Transverse colon (tissue), 4 donors: ENCODE results near the gene CDC42EP3. TPM values are rescaled to one million over a fixed set of nuclear protein-coding genes. Genes with fewer than 3 reads are reported as not detected.
A peak's percentile ranks its signal among the peaks of the same experiment; 100 is the strongest.

Experiments
- DNase-seq: peaks from one replicate; pipeline ENCODE4 v3.0.0-alpha.2; 2019
- H3K27ac ChIP-seq, 4 donors: fragments of 200-600 bp; sonication (generic); 2 replicates each; pipeline ENCODE4 v1.5.1; 2016 to 2018; ENCODE audit warnings: inconsistent platforms in 4 of 4
- H3K27me3 ChIP-seq: fragments of 200-600 bp; sonication (generic); 2 replicates; pipeline ENCODE4 v1.5.1; 2017; ENCODE audit warnings: inconsistent platforms
- H3K36me3 ChIP-seq, 4 donors: fragments of 200-600 bp; sonication (generic); 2 replicates each; pipeline ENCODE4 v1.5.1; 2017 to 2019; ENCODE audit warnings: inconsistent platforms in 4 of 4
- H3K4me1 ChIP-seq, 4 donors: fragments of 200-600 bp; sonication (generic); 2 replicates each; pipeline ENCODE4 v1.5.1; 2017 to 2020; ENCODE audit warnings: inconsistent platforms in 4 of 4
- H3K4me3 ChIP-seq, 4 donors: fragments of 200-600 bp; sonication (generic); 1 replicate in 1 of 4; 2 replicates in 3 of 4; pipeline versions ENCODE4 v1.5.1 to v1.6.1; 2017 to 2019; ENCODE audit warnings: inconsistent platforms in 4 of 4
- H3K9me3 ChIP-seq, 2 donors: fragments of 200-600 bp; sonication (generic); 2 replicates each; pipeline ENCODE4 v1.5.1; 2017 to 2019; ENCODE audit warnings: inconsistent platforms in 2 of 2
- CTCF ChIP-seq, 5 experiments: fragments of 200-600 bp in 3 of 5; fragments of 450-650 bp in 2 of 5; sonication (generic) in 3 of 5; IDR thresholded peaks; 1 replicate in 2 of 5; 2 replicates in 3 of 5; pipeline ENCODE4 v1.5.1; 2016 to 2017; ENCODE audit warnings: antibody characterized with exemption in 5 of 5, inconsistent platforms in 3 of 5, mild to moderate bottlenecking in 2 of 5, moderate library complexity in 1 of 5
- EP300 ChIP-seq: sonication (generic); formaldehyde crosslinking; IDR thresholded peaks from one replicate; pipeline ENCODE4 v1.6.1; 2017; ENCODE audit warnings: antibody characterized with exemption, low read depth
- POLR2A ChIP-seq: fragments of 450-650 bp; IDR thresholded peaks from one replicate; pipeline ENCODE4 v1.6.1; 2016; ENCODE audit warnings: antibody characterized with exemption, mild to moderate bottlenecking, moderate library complexity
- POLR2AphosphoS5 ChIP-seq, 3 donors: sonication (generic); formaldehyde crosslinking; IDR thresholded peaks; one replicate each; pipeline ENCODE4 v1.6.1; 2016; ENCODE audit warnings: antibody characterized with exemption in 3 of 3
- WGBS, 2 donors: methylation state at CpG; one replicate each; pipeline ENCODE4 v1.1.5; 2018; ENCODE audit warnings: low coverage in 1 of 2; 5-methylcytosine and 5-hydroxymethylcytosine counted together
- in situ Hi-C, 4 donors: fragments of 200-750 bp; cut with MboI; loops; one replicate each; pipeline versions ENCODE4 v1.15.0 to v1.15.1; 2017; ENCODE audit warnings: low sequenced_read_pairs in 3 of 4, low pct_ligation_motif_present in 1 of 4, low pct_unique_long_range_greater_than_20kb in 1 of 4
- intact Hi-C: fragments of 100-400 bp; cut with DNase I; formaldehyde crosslinking; loops from one replicate; pipeline ENCODE4 v1.15.1; 2023; ENCODE audit warnings: low total_unique reads
- total RNA-seq, 4 donors: library from RNA; depleted of rRNA; stranded (reverse); fragments of >200 nt; gene quantifications; one replicate each; pipeline ENCODE4 v1.1.0, GENCODE V29; 2016

CDC42EP3 gene
- total RNA-seq, 4 donors from 2014 or later = 20.6 to 104 (median 31.8) TPM

- in situ Hi-C loops (loop anchor here in 2 of 4 donors (10.0 to 25.0 kb wide), 2 partner anchors 257 to 260 kb away; no protein-coding TSS in a partner anchor), intact Hi-C loops (loop anchor here (5.0 kb wide), 1 partner anchor 105 kb away; no protein-coding TSS in a partner anchor)
- DNase-seq = peak; percentile 83
- H3K27ac ChIP-seq = peak overlapping the region; percentile 93 to 96 (median 94)
- 3% methylated on average over 34 of the region's 69 CpGs; no CpG with 5 or more reads in 1 of the 2 donors for WGBS, 2 donors
- H3K4me1 ChIP-seq = peaks cover 0 to 42% (median 13%) of the 10 kb centered on the region in 4 donors
- no peaks in the 10 kb centered on the region for H3K36me3 ChIP-seq
- H3K27me3 ChIP-seq = no peaks in the 10 kb centered on the region
- TF ChIP-seq POLR2AphosphoS5 (IDR thresholded peaks at IDR 0.05) = peak in 2 of 3 donors; percentile 35 to 38
- TF ChIP-seq CTCF (IDR thresholded peaks at IDR 0.05) = no peak
- no peaks in the 10 kb centered on the region for H3K9me3 ChIP-seq
- peak overlapping the region; percentile 68 to 84 (median 81) for H3K4me3 ChIP-seq
These were observed 845 bp upstream of the CDC42EP3 start for GRCh38 chr2:37672104-37672869.

- no peak for DNase-seq
- H3K27ac ChIP-seq = peak overlapping the region; percentile 93 to 96 (median 94)
- 0% methylated on average over 1 of the region's 29 CpGs; no CpG with 5 or more reads in 1 of the 2 donors for WGBS, 2 donors
- intact Hi-C loops = loop anchor here (5.0 kb wide), 1 partner anchor 106 kb away; no protein-coding TSS in a partner anchor
- no peaks in the 10 kb centered on the region for H3K27me3 ChIP-seq
- in situ Hi-C loops = loop anchor here in 2 of 4 donors (10.0 to 25.0 kb wide), 2 partner anchors 257 to 259 kb away; no protein-coding TSS in a partner anchor
- no peaks in the 10 kb centered on the region for H3K9me3 ChIP-seq
- peaks cover 0 to 45% (median 15%) of the 10 kb centered on the region in 4 donors for H3K4me1 ChIP-seq
- TF ChIP-seq POLR2A (no peak), EP300 (no peak), CTCF (IDR thresholded peaks at IDR 0.05) (no peak), POLR2AphosphoS5 (IDR thresholded peaks at IDR 0.05) (no peak)
- no peaks in the 10 kb centered on the region for H3K36me3 ChIP-seq
- peak overlapping the region; percentile 68 to 84 (median 81) for H3K4me3 ChIP-seq
These were observed 318 bp upstream of the CDC42EP3 start for GRCh38 chr2:37671816-37672103.

- TF ChIP-seq POLR2AphosphoS5 (IDR thresholded peaks at IDR 0.05) (no peak), CTCF (IDR thresholded peaks at IDR 0.05) (no peak), POLR2A (no peak), EP300 (no peak)
- DNase-seq = no peak
- Histone ChIP-seq H3K27ac (peak overlapping the region; percentile 93 to 96 (median 94)), H3K4me3 (peak overlapping the region; percentile 68 to 94 (median 83)), H3K36me3 (no peaks in the 10 kb centered on the region), H3K27me3 (no peaks in the 10 kb centered on the region), H3K4me1 (peaks cover 6 to 58% (median 23%) of the 10 kb centered on the region in 4 donors), H3K9me3 (no peaks in the 10 kb centered on the region)
- in situ Hi-C loops = loop anchor here in 2 of 4 donors (10.0 to 25.0 kb wide), 2 partner anchors 256 to 258 kb away; no protein-coding TSS in a partner anchor
- intact Hi-C loops = loop anchor here (5.0 kb wide), 1 partner anchor 107 kb away; no protein-coding TSS in a partner anchor
- WGBS, 2 donors = 9 to 12% methylated on average over 10 to 11 of the region's 11 CpGs
These were observed 949 bp downstream of the CDC42EP3 start for GRCh38 chr2:37670378-37671008.

GRCh38 chr2:37669446-37669845, 2.0 kb downstream of the CDC42EP3 start:
- H3K4me1 ChIP-seq = peaks cover 15 to 68% (median 26%) of the 10 kb centered on the region in 4 donors
- intact Hi-C loops (loop anchor here (5.0 kb wide), 1 partner anchor 163 kb away; no protein-coding TSS in a partner anchor), in situ Hi-C loops (loop anchor here in 1 of 4 donors (25.0 kb wide), 1 partner anchor 257 kb away; no protein-coding TSS in a partner anchor)
- WGBS, 2 donors = 50 to 60% methylated on average over 3 of the region's 3 CpGs
- TF ChIP-seq POLR2A (no peak), EP300 (no peak), CTCF (IDR thresholded peaks at IDR 0.05) (no peak), POLR2AphosphoS5 (IDR thresholded peaks at IDR 0.05) (no peak)
- H3K9me3 ChIP-seq = no peaks in the 10 kb centered on the region
- peak overlapping the region; percentile 93 to 96 (median 94) for H3K27ac ChIP-seq
- no peaks in the 10 kb centered on the region for H3K36me3 ChIP-seq
- DNase-seq = no peak
- H3K4me3 ChIP-seq = peak overlapping the region in 3 of 4 donors; percentile 68 to 84 (median 82)
- H3K27me3 ChIP-seq = no peaks in the 10 kb centered on the region
